NCI-H82 treated with DMSO at 0.1 percent for 48 hours (cell line): ENCODE measurements around the gene ANAPC2.

ENCODE experiments used
- DNase-seq: peaks from one replicate; lab custom pipeline; 2025; ENCODE audit not compliant: unreplicated experiment; lab: John Stamatoyannopoulos, UW

ANAPC2 gene

GRCh38 chr9:137164370-137165249 lies 23.8 kb downstream of the ANAPC2 start:
- DNase-seq: no peak

GRCh38 chr9:137163805-137164204 lies 24.6 kb downstream of the ANAPC2 start:
- DNase-seq: no peak

- DNase-seq: no peak
Observed at GRCh38 chr9:137163365-137163715, 25.0 kb downstream of the ANAPC2 start.

- DNase-seq: no peak
Observed at GRCh38 chr9:137162505-137163364, 25.6 kb downstream of the ANAPC2 start.

GRCh38 chr9:137161558-137162486 lies 26.5 kb downstream of the ANAPC2 start:
- DNase-seq: no peak

GRCh38 chr9:137160716-137161557 lies 27.4 kb downstream of the ANAPC2 start:
- no peak for DNase-seq

- DNase-seq: no peak
Observed at GRCh38 chr9:137160054-137160425, 28.3 kb downstream of the ANAPC2 start.

- DNase-seq: no peak
Observed at GRCh38 chr9:137159105-137160053, 29.0 kb downstream of the ANAPC2 start.

GRCh38 chr9:137158625-137159024 lies 29.7 kb downstream of the ANAPC2 start:
- DNase-seq: no peak

GRCh38 chr9:137157618-137158415 lies 30.5 kb downstream of the ANAPC2 start:
- DNase-seq: no peak

GRCh38 chr9:137156567-137157375 lies 31.6 kb downstream of the ANAPC2 start:
- DNase-seq: no peak

GRCh38 chr9:137152844-137153405 lies 35.4 kb downstream of the ANAPC2 start:
- no peak for DNase-seq

GRCh38 chr9:137150617-137151457 lies 37.5 kb downstream of the ANAPC2 start:
- DNase-seq: peak; percentile 97

GRCh38 chr9:137149942-137150616 lies 38.3 kb downstream of the ANAPC2 start:
- peak; percentile 97 for DNase-seq

- DNase-seq: no peak
Observed at GRCh38 chr9:137149363-137149762, 39.0 kb downstream of the ANAPC2 start.

GRCh38 chr9:137148661-137149060 lies 39.7 kb downstream of the ANAPC2 start:
- DNase-seq: no peak
